Kidney (tissue), 14 donors: ENCODE results near the gene IL1F10. TPM values are rescaled to one million over a fixed set of nuclear protein-coding genes. Genes with fewer than 3 reads are reported as not detected.

ENCODE experiments used
- DNase-seq, 5 donors: peaks; one replicate each; pipeline ENCODE4 v3.0.0-alpha.2; 2013 to 2020
- FAIRE-seq: peaks from 2 replicates; lab custom pipeline; 2012; peaks lifted over from hg19 to GRCh38; lab: Jason Lieb, UNC
- H3K27ac ChIP-seq, 2 donors: one replicate each; pipeline ENCODE4 v1.7.0; 2013; ENCODE audit warnings: low read depth in 2 of 2, low read length in 2 of 2, inconsistent platforms in 1 of 2
- H3K27me3 ChIP-seq: one replicate; pipeline ENCODE4 v1.7.1; 2013; ENCODE audit warnings: low read length, inconsistent platforms; ENCODE audit not compliant: control insufficient read depth, insufficient read depth
- H3K36me3 ChIP-seq, 3 donors: one replicate each; pipeline versions ENCODE4 v1.7.0 to v1.7.1; 2013; ENCODE audit warnings: low read length in 3 of 3, control low read depth in 1 of 3, inconsistent platforms in 1 of 3; ENCODE audit not compliant: insufficient read depth in 3 of 3, control insufficient read depth in 2 of 3
- H3K4me1 ChIP-seq, 3 donors: one replicate each; pipeline versions ENCODE4 v1.7.0 to v1.7.1; 2013; ENCODE audit warnings: low read length in 3 of 3, inconsistent platforms in 1 of 3, low read depth in 1 of 3; ENCODE audit not compliant: control insufficient read depth in 2 of 3, insufficient read depth in 2 of 3
- H3K4me3 ChIP-seq, 3 donors: one replicate each; pipeline versions ENCODE4 v1.7.0 to v1.8.1; 2013; ENCODE audit warnings: low read length in 3 of 3, control low read depth in 1 of 3, inconsistent platforms in 1 of 3
- H3K9ac ChIP-seq, 3 donors: one replicate each; pipeline versions ENCODE4 v1.7.0 to v1.7.1; 2013; ENCODE audit warnings: low read length in 3 of 3, control low read depth in 1 of 3, inconsistent platforms in 1 of 3
- H3K9me3 ChIP-seq, 3 donors: one replicate each; pipeline versions ENCODE4 v1.7.0 to v1.7.1; 2013; ENCODE audit warnings: low read length in 3 of 3, control low read depth in 1 of 3, inconsistent platforms in 1 of 3; ENCODE audit not compliant: control insufficient read depth in 2 of 3, insufficient read depth in 1 of 3
- intact Hi-C: fragments of 100-400 bp; cut with DNase I; formaldehyde crosslinking; loops from one replicate; pipeline ENCODE4 v1.11.1; 2022
- polyA plus RNA-seq: library from polyadenylated mRNA; stranded (reverse); fragments of 350-450 nt; fragmentation: Illumina TruSeq; extraction: RNeasy Lipid Tissue Mini Kit (QIAGEN cat#74804); gene quantifications from one replicate; pipeline ENCODE4 v1.2.3, GENCODE V29; 2014; ENCODE audit warnings: low read depth, low replicate concordance; ENCODE audit not compliant: insufficient read depth
- total RNA-seq: library from RNA; stranded (reverse); fragmentation: NEBNext Ultra II Directional; extraction: Animal tissue kit (Norgen Biotek cat#: 25700); gene quantifications from one replicate; pipeline ENCODE4 v1.2.1, GENCODE V29; 2021
- TF ChIP-seq, protein P1 (sequence below): IDR thresholded peaks from 3 replicates; pipeline ENCODE4 v1.5.1; 2012; ENCODE audit warnings: mild to moderate bottlenecking, moderate library complexity, borderline replicate concordance; ENCODE audit not compliant: insufficient read depth; ENCODE audit errors: extremely low read depth
- donor health status: control.
- donor health status: control.
- donor health status: control.
- donor health status: control.
- donor health status: control.
- donor health status: DM: yes; HTN: yes; CAD: no.
- donor health status: Normal renal cell carcinoma (clear cell type).

Gene IL1F10
- total and polyA plus RNA-seq, 2 donors from 2014 or later, result not detected

GRCh38 chr2:113050921-113051895, 16.6 kb upstream of the IL1F10 start:
- no peaks in the 10 kb centered on the region for H3K4me1 ChIP-seq
- DNase-seq (no peak), FAIRE-seq (no peak)
- TF ChIP-seq, protein P1, sequence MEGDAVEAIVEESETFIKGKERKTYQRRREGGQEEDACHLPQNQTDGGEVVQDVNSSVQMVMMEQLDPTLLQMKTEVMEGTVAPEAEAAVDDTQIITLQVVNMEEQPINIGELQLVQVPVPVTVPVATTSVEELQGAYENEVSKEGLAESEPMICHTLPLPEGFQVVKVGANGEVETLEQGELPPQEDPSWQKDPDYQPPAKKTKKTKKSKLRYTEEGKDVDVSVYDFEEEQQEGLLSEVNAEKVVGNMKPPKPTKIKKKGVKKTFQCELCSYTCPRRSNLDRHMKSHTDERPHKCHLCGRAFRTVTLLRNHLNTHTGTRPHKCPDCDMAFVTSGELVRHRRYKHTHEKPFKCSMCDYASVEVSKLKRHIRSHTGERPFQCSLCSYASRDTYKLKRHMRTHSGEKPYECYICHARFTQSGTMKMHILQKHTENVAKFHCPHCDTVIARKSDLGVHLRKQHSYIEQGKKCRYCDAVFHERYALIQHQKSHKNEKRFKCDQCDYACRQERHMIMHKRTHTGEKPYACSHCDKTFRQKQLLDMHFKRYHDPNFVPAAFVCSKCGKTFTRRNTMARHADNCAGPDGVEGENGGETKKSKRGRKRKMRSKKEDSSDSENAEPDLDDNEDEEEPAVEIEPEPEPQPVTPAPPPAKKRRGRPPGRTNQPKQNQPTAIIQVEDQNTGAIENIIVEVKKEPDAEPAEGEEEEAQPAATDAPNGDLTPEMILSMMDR, result no peak
- H3K9me3 ChIP-seq, result peaks cover 0 to 5% (median 0%) of the 10 kb centered on the region in 3 donors
- no peak overlapping the region for H3K27ac ChIP-seq
- intact Hi-C loops, result no loop called here
- no peak overlapping the region for H3K4me3 ChIP-seq
- no peak overlapping the region for H3K9ac ChIP-seq
- no peaks in the 10 kb centered on the region for H3K27me3 ChIP-seq
- H3K36me3 ChIP-seq, result no peaks in the 10 kb centered on the region

DNA sequence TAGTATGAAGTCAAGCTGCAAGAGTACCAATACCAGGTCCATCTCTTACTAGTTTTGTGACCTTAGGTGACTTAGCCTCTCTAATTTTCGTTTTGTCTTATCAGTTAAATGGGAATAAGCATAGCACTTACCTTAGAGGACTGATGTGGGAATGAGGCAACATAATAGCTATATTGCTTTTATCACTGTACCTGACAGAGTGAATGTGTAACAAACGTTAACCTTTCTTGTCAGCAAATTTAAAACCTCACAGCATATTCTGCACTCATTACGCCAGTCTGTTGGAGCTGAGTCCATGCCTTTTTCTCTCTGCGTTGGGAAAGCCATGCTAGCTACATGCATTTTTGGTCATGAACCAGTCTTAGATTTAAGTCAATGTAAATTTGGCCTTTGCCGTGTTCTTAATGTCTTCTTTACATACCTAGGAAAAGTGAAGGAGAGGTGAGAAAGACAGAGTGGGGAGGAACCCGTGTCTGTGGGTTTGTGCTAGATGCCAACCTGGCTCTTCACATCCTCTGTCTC, 15.3 kb upstream of the IL1F10 start, which contains the start of gene IL36B:
TSS of gene IL36B (minus strand) at position 472 of the 522 bp plus-strand sequence.
- Histone ChIP-seq H3K9me3 (peaks cover 0 to 5% (median 0%) of the 10 kb centered on the region in 3 donors), H3K9ac (no peak within 1 kb of the TSS), H3K4me3 (no peak within 1 kb of the TSS), H3K27ac (no peak within 1 kb of the TSS), H3K27me3 (no peaks in the 10 kb centered on the region), H3K4me1 (no peaks in the 10 kb centered on the region), H3K36me3 (no peaks in the 10 kb centered on the region)
- intact Hi-C loops, result no loop called here
- TF ChIP-seq, protein P1, result no peak
- DNase-seq (no peak), FAIRE-seq (no peak)

DNA sequence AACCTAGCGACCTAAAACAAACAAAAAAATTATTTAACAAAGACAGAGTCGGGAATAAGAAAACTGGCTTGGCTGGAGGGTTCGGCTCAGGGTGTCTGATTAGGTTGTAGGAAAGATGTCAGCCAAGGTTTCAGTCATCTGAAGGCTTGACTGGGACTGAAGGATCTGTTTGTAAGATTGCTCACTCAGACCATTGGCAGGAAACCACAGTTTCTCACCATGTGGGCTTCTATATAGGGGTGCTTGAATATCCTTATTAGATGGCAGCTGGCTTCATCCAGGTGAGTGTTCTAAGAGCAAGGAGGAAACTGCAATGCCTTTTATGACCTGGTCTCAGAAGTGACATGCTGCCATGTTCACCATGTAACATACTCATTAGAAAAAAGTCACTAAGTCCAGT, 14.1 kb upstream of the IL1F10 start:
- TF ChIP-seq, protein P1, result no peak
- FAIRE-seq (no peak), DNase-seq (no peak)
- H3K27me3 ChIP-seq, result no peaks in the 10 kb centered on the region
- intact Hi-C loops, result no loop called here
- H3K9me3 ChIP-seq, result peaks cover 0 to 5% (median 0%) of the 10 kb centered on the region in 3 donors
- H3K36me3 ChIP-seq, result no peaks in the 10 kb centered on the region
- H3K27ac ChIP-seq, result no peak overlapping the region
- H3K4me1 ChIP-seq, result no peaks in the 10 kb centered on the region
- no peak overlapping the region for H3K4me3 ChIP-seq
- no peak overlapping the region for H3K9ac ChIP-seq
